Ascending aorta (tissue), 2 donors: ENCODE data around the gene SF3B1. TPM values are rescaled to one million over a fixed set of nuclear protein-coding genes. Genes with fewer than 3 reads are reported as not detected.

ENCODE experiments used
- DNase-seq, 2 donors: peaks; one replicate each; pipeline ENCODE4 v3.0.0-alpha.2; 2019; ENCODE audit warnings: low spot score in 2 of 2
- H3K27ac ChIP-seq, 2 donors: fragments of 200-600 bp; sonication (generic); one replicate each; pipeline ENCODE4 v1.5.1; 2016 to 2017; ENCODE audit warnings: mild to moderate bottlenecking in 1 of 2
- H3K27me3 ChIP-seq: fragments of 200-600 bp; sonication (generic); one replicate; pipeline ENCODE4 v1.5.1; 2017
- H3K36me3 ChIP-seq, 2 donors: fragments of 200-600 bp; sonication (generic); one replicate each; pipeline ENCODE4 v1.5.1; 2016
- H3K4me1 ChIP-seq, 2 donors: fragments of 200-600 bp; sonication (generic); one replicate each; pipeline ENCODE4 v1.5.1; 2016 to 2017; ENCODE audit warnings: mild to moderate bottlenecking in 1 of 2
- H3K4me3 ChIP-seq, 2 donors: fragments of 200-600 bp; sonication (generic); one replicate each; pipeline ENCODE4 v1.5.1; 2016 to 2017; ENCODE audit warnings: mild to moderate bottlenecking in 1 of 2
- H3K9me3 ChIP-seq, 2 donors: fragments of 200-600 bp; sonication (generic); one replicate each; pipeline ENCODE4 v1.5.1; 2016
- intact Hi-C: fragments of 100-400 bp; cut with DNase I; formaldehyde crosslinking; loops from one replicate; pipeline ENCODE4 v1.15.1; 2023
- total RNA-seq: library from RNA; depleted of rRNA; stranded (reverse); fragments of >200 nt; gene quantifications from one replicate; pipeline ENCODE4 v1.1.0, GENCODE V29; 2016
- TF ChIP-seq, protein P1 (sequence below), 3 experiments: fragments of 200-600 bp in 2 of 3; fragments of 450-650 bp in 1 of 3; sonication (generic) in 2 of 3; IDR thresholded peaks; one replicate each; pipeline ENCODE4 v1.5.1; 2016 to 2019; ENCODE audit warnings: antibody characterized with exemption in 3 of 3, mild to moderate bottlenecking in 1 of 3, moderate library complexity in 1 of 3

The SF3B1 gene
- total RNA-seq, 1 donor from 2014 or later, result 88.6 TPM

GRCh38 chr2:197472166-197472565 is 37.3 kb upstream of the SF3B1 start:
- H3K27ac ChIP-seq, result no peak overlapping the region
- no peaks in the 10 kb centered on the region for H3K4me1 ChIP-seq
- no peaks in the 10 kb centered on the region for H3K27me3 ChIP-seq
- peaks cover 77 to 89% of the 10 kb centered on the region in 2 donors for H3K36me3 ChIP-seq
- TF ChIP-seq, protein P1, sequence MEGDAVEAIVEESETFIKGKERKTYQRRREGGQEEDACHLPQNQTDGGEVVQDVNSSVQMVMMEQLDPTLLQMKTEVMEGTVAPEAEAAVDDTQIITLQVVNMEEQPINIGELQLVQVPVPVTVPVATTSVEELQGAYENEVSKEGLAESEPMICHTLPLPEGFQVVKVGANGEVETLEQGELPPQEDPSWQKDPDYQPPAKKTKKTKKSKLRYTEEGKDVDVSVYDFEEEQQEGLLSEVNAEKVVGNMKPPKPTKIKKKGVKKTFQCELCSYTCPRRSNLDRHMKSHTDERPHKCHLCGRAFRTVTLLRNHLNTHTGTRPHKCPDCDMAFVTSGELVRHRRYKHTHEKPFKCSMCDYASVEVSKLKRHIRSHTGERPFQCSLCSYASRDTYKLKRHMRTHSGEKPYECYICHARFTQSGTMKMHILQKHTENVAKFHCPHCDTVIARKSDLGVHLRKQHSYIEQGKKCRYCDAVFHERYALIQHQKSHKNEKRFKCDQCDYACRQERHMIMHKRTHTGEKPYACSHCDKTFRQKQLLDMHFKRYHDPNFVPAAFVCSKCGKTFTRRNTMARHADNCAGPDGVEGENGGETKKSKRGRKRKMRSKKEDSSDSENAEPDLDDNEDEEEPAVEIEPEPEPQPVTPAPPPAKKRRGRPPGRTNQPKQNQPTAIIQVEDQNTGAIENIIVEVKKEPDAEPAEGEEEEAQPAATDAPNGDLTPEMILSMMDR (IDR thresholded peaks at IDR 0.05), result no peak
- H3K9me3 ChIP-seq, result no peaks in the 10 kb centered on the region
- DNase-seq, result no peak
- intact Hi-C loops, result no loop called here
- H3K4me3 ChIP-seq, result no peak overlapping the region

DNA sequence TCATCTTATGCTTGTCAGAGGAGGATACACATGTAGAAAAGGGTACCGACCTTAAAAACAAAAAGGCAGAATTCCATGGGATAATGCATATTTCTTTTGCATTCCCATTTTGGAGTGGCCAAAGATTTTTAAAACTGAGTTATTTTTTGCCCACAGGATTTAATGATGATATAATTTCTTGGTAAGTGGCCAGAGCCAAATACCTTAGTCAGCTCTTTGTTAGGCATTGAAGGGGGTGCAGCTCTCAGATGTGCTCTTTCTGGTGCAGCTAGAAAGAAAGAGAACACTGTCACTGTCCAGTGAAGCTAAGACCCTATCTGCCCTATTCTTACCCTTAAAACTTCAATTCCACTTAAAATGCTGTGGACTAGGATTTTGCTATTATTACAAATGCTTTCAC is 29.3 kb upstream of the SF3B1 start:
- Histone ChIP-seq H3K36me3 (peaks cover 66 to 76% of the 10 kb centered on the region in 2 donors), H3K27me3 (no peaks in the 10 kb centered on the region), H3K27ac (no peak overlapping the region), H3K4me3 (no peak overlapping the region), H3K4me1 (no peaks in the 10 kb centered on the region), H3K9me3 (no peaks in the 10 kb centered on the region)
- TF ChIP-seq, protein P1 (IDR thresholded peaks at IDR 0.05), result no peak
- intact Hi-C loops, result no loop called here
- DNase-seq, result no peak

GRCh38 chr2:197461057-197461456 is 26.2 kb upstream of the SF3B1 start:
- Histone ChIP-seq H3K4me3 (no peak overlapping the region), H3K9me3 (no peaks in the 10 kb centered on the region), H3K27me3 (no peaks in the 10 kb centered on the region), H3K36me3 (peaks cover 48 to 51% of the 10 kb centered on the region in 2 donors), H3K4me1 (no peaks in the 10 kb centered on the region), H3K27ac (no peak overlapping the region)
- intact Hi-C loops, result no loop called here
- no peak for DNase-seq
- TF ChIP-seq, protein P1 (IDR thresholded peaks at IDR 0.05), result no peak

DNA sequence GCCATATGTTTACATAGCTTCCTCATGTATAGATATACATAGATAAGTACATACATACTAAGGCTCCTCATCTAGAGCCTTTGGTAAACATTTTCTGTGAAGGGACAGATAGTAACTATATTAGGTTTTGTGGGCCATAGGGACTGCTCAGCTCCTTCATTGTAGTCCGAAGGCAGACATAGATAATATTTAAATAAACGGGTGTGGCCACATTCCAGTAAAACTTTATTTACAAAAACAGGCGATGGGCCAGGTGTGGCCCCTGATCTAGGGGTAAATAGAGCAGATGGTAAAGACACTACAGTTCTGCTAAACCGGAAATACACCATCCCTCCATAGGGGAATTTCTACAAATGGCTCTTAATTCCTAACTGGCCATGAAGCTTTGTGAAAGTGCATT is 25.8 kb upstream of the SF3B1 start:
- no peak overlapping the region for H3K27ac ChIP-seq
- peaks cover 44 to 47% of the 10 kb centered on the region in 2 donors for H3K36me3 ChIP-seq

GRCh38 chr2:197455428-197455827 is 20.6 kb upstream of the SF3B1 start:
- intact Hi-C loops, result loop anchor here (10.0 kb wide), 1 partner anchor 219 kb away; the partner anchor contains the start of gene RFTN2
- no peak overlapping the region for H3K4me3 ChIP-seq
- peaks cover 9 to 19% of the 10 kb centered on the region in 2 donors for H3K4me1 ChIP-seq

More for the DNA sequence above, 25.8 kb upstream of the SF3B1 start:
- no peaks in the 10 kb centered on the region for H3K27me3 ChIP-seq
- no peaks in the 10 kb centered on the region for H3K9me3 ChIP-seq
- no peak overlapping the region for H3K4me3 ChIP-seq
- intact Hi-C loops, result no loop called here
- TF ChIP-seq, protein P1 (IDR thresholded peaks at IDR 0.05), result no peak
- no peak for DNase-seq
- peaks cover 0 to under 1% of the 10 kb centered on the region in 2 donors for H3K4me1 ChIP-seq

More at GRCh38 chr2:197455428-197455827, 20.6 kb upstream of the SF3B1 start:
- Histone ChIP-seq H3K9me3 (no peaks in the 10 kb centered on the region), H3K36me3 (peaks cover 6 to 8% of the 10 kb centered on the region in 2 donors), H3K27ac (no peak overlapping the region), H3K27me3 (no peaks in the 10 kb centered on the region)
- DNase-seq, result no peak
- TF ChIP-seq, protein P1 (IDR thresholded peaks at IDR 0.05), result no peak
